RWPE2 (cell line): Measurements from ENCODE around the gene KDM7A.

Source experiments
- ATAC-seq: fragments of 200-7000 bp; cut with Tn5 transposase; 3 replicates; pipeline ENCODE4 v1.9.1; 2021; ENCODE audit warnings: low read depth
- DNase-seq: peaks from one replicate; pipeline ENCODE4 v3.0.0-alpha.2; 2020; ENCODE audit warnings: low spot score
- H3K27ac ChIP-seq: fragments of 450-650 bp; 2 replicates; pipeline ENCODE4 v1.5.1; 2017; ENCODE audit warnings: mild to moderate bottlenecking; ENCODE audit not compliant: poor library complexity, severe bottlenecking
- H3K27me3 ChIP-seq: fragments of 250-450 bp; sonication (Bioruptor Pico); 2 replicates; pipeline ENCODE4 v1.5.1; 2021; ENCODE audit warnings: mild to moderate bottlenecking, moderate library complexity; ENCODE audit not compliant: insufficient read depth, poor library complexity, severe bottlenecking
- H3K36me3 ChIP-seq: fragments of 250-450 bp; sonication (Bioruptor Pico); 2 replicates; pipeline ENCODE4 v1.5.1; 2020; ENCODE audit warnings: low read depth, mild to moderate bottlenecking, moderate library complexity
- H3K4me1 ChIP-seq: fragments of 250-450 bp; sonication (Bioruptor Pico); 2 replicates; pipeline ENCODE4 v1.5.1; 2021; ENCODE audit warnings: mild to moderate bottlenecking, moderate library complexity; ENCODE audit not compliant: insufficient read depth, poor library complexity, severe bottlenecking
- H3K4me3 ChIP-seq: fragments of 250-450 bp; sonication (Bioruptor Pico); 2 replicates; pipeline ENCODE4 v1.5.1; 2021; ENCODE audit warnings: mild to moderate bottlenecking, moderate library complexity; ENCODE audit not compliant: severe bottlenecking
- H3K9me3 ChIP-seq: fragments of 250-450 bp; sonication (Bioruptor Pico); 2 replicates; pipeline ENCODE4 v1.5.1; 2021; ENCODE audit warnings: mild to moderate bottlenecking, moderate library complexity; ENCODE audit not compliant: severe bottlenecking
- TF ChIP-seq, protein P1 (sequence below): fragments of 450-650 bp; IDR thresholded peaks from one replicate; pipeline ENCODE4 v1.5.1; 2017; ENCODE audit warnings: mild to moderate bottlenecking, moderate library complexity; ENCODE audit not compliant: poor library complexity, severe bottlenecking

Gene KDM7A

DNA sequence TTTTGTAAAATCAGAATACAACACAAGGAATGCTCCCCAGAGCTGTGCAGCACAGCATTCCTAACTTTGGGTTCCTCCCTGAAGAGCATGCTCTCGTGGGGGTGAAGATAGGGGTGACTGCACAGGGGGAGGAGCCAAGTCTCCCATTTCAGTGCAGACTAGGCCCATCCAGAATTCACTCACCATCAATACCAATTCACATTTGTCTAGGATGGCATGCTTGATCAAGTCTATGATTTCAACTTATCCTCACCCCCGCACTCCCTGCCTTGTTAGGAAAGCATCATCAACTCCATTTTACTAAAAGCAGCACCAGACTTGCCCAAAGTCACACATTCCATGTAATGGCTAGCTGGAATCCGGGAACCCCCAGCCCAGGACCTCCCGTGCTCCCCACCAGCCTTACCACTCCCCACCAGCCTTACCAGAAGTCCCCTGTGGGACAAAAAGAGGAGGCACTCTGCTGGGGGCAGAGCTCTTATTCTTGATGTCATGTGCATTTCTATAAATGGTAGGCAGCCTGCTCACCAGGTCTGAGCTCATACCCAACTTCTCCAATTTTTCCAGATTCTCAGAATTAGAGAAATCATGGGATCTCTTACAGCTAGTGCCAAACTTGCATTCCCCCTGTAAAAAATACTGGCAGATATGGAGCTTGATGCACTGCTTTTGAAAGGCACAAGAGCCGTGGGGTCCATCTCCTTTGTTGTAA, 120.2 kb downstream of the KDM7A start:
- TF ChIP-seq, protein P1, sequence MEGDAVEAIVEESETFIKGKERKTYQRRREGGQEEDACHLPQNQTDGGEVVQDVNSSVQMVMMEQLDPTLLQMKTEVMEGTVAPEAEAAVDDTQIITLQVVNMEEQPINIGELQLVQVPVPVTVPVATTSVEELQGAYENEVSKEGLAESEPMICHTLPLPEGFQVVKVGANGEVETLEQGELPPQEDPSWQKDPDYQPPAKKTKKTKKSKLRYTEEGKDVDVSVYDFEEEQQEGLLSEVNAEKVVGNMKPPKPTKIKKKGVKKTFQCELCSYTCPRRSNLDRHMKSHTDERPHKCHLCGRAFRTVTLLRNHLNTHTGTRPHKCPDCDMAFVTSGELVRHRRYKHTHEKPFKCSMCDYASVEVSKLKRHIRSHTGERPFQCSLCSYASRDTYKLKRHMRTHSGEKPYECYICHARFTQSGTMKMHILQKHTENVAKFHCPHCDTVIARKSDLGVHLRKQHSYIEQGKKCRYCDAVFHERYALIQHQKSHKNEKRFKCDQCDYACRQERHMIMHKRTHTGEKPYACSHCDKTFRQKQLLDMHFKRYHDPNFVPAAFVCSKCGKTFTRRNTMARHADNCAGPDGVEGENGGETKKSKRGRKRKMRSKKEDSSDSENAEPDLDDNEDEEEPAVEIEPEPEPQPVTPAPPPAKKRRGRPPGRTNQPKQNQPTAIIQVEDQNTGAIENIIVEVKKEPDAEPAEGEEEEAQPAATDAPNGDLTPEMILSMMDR = no peak
- H3K36me3 ChIP-seq = peaks cover 61% of the 10 kb centered on the region
- H3K9me3 ChIP-seq = no peaks in the 10 kb centered on the region
- DNase-seq = no peak
- peaks cover 26% of the 10 kb centered on the region for H3K4me1 ChIP-seq
- no peak overlapping the region for H3K4me3 ChIP-seq
- ATAC-seq = no peak
- H3K27ac ChIP-seq = no peak overlapping the region
- no peaks in the 10 kb centered on the region for H3K27me3 ChIP-seq

DNA sequence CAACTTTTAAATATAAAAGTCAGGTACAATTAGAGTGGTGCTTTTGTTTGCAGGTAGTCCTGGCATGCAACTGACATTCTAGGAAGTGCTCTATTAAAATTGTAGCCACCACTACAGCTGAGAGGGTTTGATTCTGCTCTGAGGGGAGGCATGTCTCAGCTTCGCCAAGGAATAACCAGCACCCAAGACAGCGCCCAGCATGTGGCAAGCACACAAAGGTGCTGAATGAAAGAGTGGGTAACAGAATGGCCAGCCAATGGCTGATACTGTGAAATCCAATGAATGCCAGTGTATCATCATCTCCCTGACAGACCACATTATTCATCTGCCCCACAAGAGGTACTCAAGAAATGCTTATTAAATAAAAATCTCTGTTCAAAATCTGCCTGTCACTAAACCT, 121.0 kb downstream of the KDM7A start:
- TF ChIP-seq, protein P1 = no peak
- H3K4me1 ChIP-seq = peaks cover 19% of the 10 kb centered on the region
- H3K4me3 ChIP-seq = no peak overlapping the region
- H3K9me3 ChIP-seq = no peaks in the 10 kb centered on the region
- ATAC-seq = no peak
- DNase-seq = no peak
- peaks cover 63% of the 10 kb centered on the region for H3K36me3 ChIP-seq
- H3K27ac ChIP-seq = no peak overlapping the region
- no peaks in the 10 kb centered on the region for H3K27me3 ChIP-seq

DNA sequence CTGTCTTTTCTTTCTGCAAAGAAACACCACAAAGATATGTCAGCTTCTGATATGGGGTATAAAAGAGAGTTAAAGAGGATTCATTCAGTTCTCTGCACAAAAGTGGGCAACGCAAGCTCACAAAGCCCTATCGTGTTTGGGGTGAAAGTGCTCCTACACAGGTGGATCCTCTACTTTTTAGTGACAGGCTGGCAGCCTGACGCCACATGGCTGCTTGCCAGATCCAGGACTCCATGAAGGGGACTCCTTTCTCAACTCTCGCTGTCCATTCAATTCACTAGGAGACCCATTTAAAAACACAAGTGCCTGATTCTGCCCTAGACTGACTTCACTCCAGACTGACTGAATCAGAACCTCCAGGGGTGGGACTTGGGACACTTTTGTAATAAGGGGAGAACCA, 122.0 kb downstream of the KDM7A start:
- ATAC-seq = no peak
- TF ChIP-seq, protein P1 = no peak
- H3K27me3 ChIP-seq = no peaks in the 10 kb centered on the region

DNA sequence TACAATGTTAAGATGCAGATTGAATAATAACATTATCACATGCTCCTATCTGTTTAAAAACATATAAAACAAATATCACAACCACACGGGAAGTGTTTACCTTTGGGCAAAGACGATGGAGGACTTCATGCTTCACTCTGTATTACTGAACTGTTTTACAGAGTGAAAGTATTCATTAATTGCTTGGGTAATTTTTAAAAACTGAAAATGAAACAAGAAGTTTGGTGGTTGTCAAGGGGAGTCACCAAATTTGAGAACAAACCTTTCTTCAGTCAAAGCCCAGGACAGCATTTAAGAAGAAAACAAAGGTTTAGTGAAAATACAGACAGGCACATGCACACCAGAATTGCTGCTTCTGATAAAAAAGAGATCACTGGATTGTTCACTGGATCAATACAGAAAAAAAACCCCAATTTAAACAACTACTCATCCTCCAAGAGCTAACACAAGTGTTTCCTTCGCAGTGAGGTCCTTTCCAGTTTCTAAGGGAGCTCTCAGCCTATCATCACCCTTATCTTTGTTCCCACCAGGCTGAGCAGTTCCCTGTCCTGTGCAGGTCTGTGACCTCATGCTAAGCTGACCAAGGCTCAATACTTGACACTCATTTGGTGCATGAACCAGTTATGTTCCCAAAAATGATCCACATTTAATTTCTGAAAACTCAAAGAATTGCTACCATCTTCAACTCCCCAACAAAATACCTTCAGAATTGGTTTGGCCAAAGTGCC, 122.8 kb downstream of the KDM7A start:
- TF ChIP-seq, protein P1 = no peak
- DNase-seq = no peak
- Histone ChIP-seq H3K4me3 (no peak overlapping the region), H3K9me3 (no peaks in the 10 kb centered on the region), H3K4me1 (peaks cover 14% of the 10 kb centered on the region), H3K27ac (no peak overlapping the region), H3K36me3 (peaks cover 63% of the 10 kb centered on the region), H3K27me3 (no peaks in the 10 kb centered on the region)
- no peak for ATAC-seq

More for the DNA sequence above, 122.0 kb downstream of the KDM7A start:
- Histone ChIP-seq H3K27ac (no peak overlapping the region), H3K4me3 (no peak overlapping the region), H3K9me3 (no peaks in the 10 kb centered on the region), H3K36me3 (peaks cover 63% of the 10 kb centered on the region), H3K4me1 (peaks cover 15% of the 10 kb centered on the region)
- DNase-seq = no peak

DNA sequence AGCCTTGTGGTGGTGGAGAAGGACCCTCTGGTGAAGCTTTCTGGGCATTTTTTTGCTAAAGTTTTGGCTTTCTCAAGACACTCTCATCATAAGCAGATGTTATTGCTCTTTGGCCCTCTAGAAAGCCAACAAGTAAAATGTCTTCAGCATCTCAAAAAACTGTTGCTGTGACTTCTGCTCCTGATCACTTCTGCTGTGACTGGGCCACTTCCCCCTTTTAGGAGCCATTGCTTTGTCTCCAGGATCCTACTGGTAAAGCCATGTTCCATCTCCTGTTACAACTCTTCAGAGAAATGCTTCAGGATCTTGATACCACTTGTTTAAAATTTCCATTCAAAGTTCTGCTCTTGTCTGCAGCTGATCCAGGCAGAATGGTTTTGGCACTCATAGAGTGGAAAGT, 125.0 kb downstream of the KDM7A start:
- DNase-seq = no peak
- H3K4me3 ChIP-seq = no peak overlapping the region
- TF ChIP-seq, protein P1 = no peak

More for the DNA sequence above, 125.0 kb downstream of the KDM7A start:
- ATAC-seq = no peak
- H3K4me1 ChIP-seq = peaks cover 14% of the 10 kb centered on the region
- no peaks in the 10 kb centered on the region for H3K27me3 ChIP-seq
- no peaks in the 10 kb centered on the region for H3K9me3 ChIP-seq
- H3K27ac ChIP-seq = no peak overlapping the region
- H3K36me3 ChIP-seq = peaks cover 56% of the 10 kb centered on the region
